HEK293 (cell line): ENCODE data around the gene LY6G5C.

Experiments
- CTCF ChIA-PET: fragments of 350-600 bp; formaldehyde crosslinking; extraction: SDS; loops from one replicate; lab custom pipeline; 2021; ENCODE audit warnings: antibody characterized with exemption; lab: Yijun Ruan, JAX
- POLR2A ChIA-PET: fragments of 300-600 bp; formaldehyde crosslinking; extraction: SDS; loops from one replicate; lab custom pipeline; 2020; ENCODE audit warnings: antibody characterized with exemption, inconsistent platforms; lab: Yijun Ruan, JAX
- H3K27ac ChIP-seq: fragments of 200-500 bp; sonication (Bioruptor generic); 2 replicates; pipeline ENCODE4 v1.5.1; 2014; ENCODE audit warnings: low read depth, low read length, control low read depth, inconsistent platforms; ENCODE audit errors: extremely low read depth
- H3K36me3 ChIP-seq, 2 experiments: fragments of 200-500 bp in 1 of 2; sonication (Bioruptor generic) in 1 of 2; 1 replicate in 1 of 2; 2 replicates in 1 of 2; pipeline ENCODE4 v1.5.1; 2014 to 2017; ENCODE audit warnings: inconsistent platforms in 2 of 2, low read length in 2 of 2; ENCODE audit not compliant: control insufficient read depth in 2 of 2, insufficient read depth in 1 of 2
- H3K4me1 ChIP-seq: fragments of 200-500 bp; sonication (Bioruptor generic); 2 replicates; pipeline ENCODE4 v1.5.1; 2014; ENCODE audit warnings: mild to moderate bottlenecking, low read length, inconsistent platforms; ENCODE audit not compliant: control insufficient read depth, insufficient read depth
- H3K4me3 ChIP-seq: 2 replicates; pipeline ENCODE4 v1.5.1; 2011; ENCODE audit warnings: low read depth, mild to moderate bottlenecking, control low read depth, low read length, moderate library complexity
- H3K9me3 ChIP-seq: fragments of 200-500 bp; sonication (Bioruptor generic); 2 replicates; pipeline ENCODE4 v1.5.1; 2014; ENCODE audit warnings: low read depth, low read length, inconsistent platforms; ENCODE audit not compliant: control insufficient read depth, insufficient read depth
- BCL11B ChIP-seq: fragments of 450-650 bp; formaldehyde crosslinking; IDR thresholded peaks from 2 replicates; pipeline ENCODE4 v1.5.1; 2016; ENCODE audit warnings: low read depth, missing biosample characterization, missing genetic modification characterization
- EGR2 ChIP-seq: fragments of 450-650 bp; formaldehyde crosslinking; IDR thresholded peaks from 2 replicates; pipeline ENCODE4 v1.5.1; 2016; ENCODE audit warnings: low read depth, missing biosample characterization, missing genetic modification characterization
- KLF1 ChIP-seq: fragments of 450-650 bp; formaldehyde crosslinking; IDR thresholded peaks from 2 replicates; pipeline ENCODE4 v1.5.1; 2016; ENCODE audit warnings: missing biosample characterization, missing genetic modification characterization
- PRDM6 ChIP-seq: fragments of 450-650 bp; formaldehyde crosslinking; IDR thresholded peaks from 2 replicates; pipeline ENCODE4 v1.5.1; 2017; ENCODE audit warnings: missing biosample characterization, missing genetic modification characterization
- YY1 ChIP-seq: fragments of 450-650 bp; formaldehyde crosslinking; IDR thresholded peaks from 2 replicates; pipeline ENCODE4 v1.5.1; 2018; ENCODE audit warnings: missing biosample characterization, missing genetic modification characterization
- ZBTB21 ChIP-seq: fragments of 450-650 bp; formaldehyde crosslinking; IDR thresholded peaks from 2 replicates; pipeline ENCODE4 v1.5.1; 2017; ENCODE audit warnings: missing biosample characterization, missing genetic modification characterization
- ZBTB8A ChIP-seq: fragments of 450-650 bp; formaldehyde crosslinking; IDR thresholded peaks from 2 replicates; pipeline ENCODE4 v1.5.1; 2016; ENCODE audit warnings: missing biosample characterization, missing genetic modification characterization
- ZNF155 ChIP-seq: fragments of 450-650 bp; formaldehyde crosslinking; IDR thresholded peaks from 2 replicates; pipeline ENCODE4 v1.5.1; 2016; ENCODE audit warnings: missing biosample characterization, missing genetic modification characterization
- ZNF19 ChIP-seq: fragments of 450-650 bp; formaldehyde crosslinking; IDR thresholded peaks from 2 replicates; pipeline ENCODE4; 2016; ENCODE audit warnings: missing biosample characterization, missing genetic modification characterization, low read depth
- ZNF2 ChIP-seq: fragments of 450-650 bp; formaldehyde crosslinking; IDR thresholded peaks from 2 replicates; pipeline ENCODE4 v1.5.1; 2016; ENCODE audit warnings: missing biosample characterization, missing genetic modification characterization
- ZNF211 ChIP-seq: fragments of 450-650 bp; formaldehyde crosslinking; IDR thresholded peaks from 2 replicates; pipeline ENCODE4 v1.5.1; 2016; ENCODE audit warnings: low read depth, missing biosample characterization, missing genetic modification characterization
- ZNF292 ChIP-seq: fragments of 450-650 bp; formaldehyde crosslinking; IDR thresholded peaks from 2 replicates; pipeline ENCODE4 v1.5.1; 2016; ENCODE audit warnings: low read depth, missing biosample characterization, missing genetic modification characterization, borderline replicate concordance
- ZNF302 ChIP-seq: fragments of 450-650 bp; formaldehyde crosslinking; IDR thresholded peaks from 2 replicates; pipeline ENCODE4 v1.5.1; 2016; ENCODE audit warnings: missing biosample characterization, missing genetic modification characterization, low read depth
- ZNF513 ChIP-seq: fragments of 450-650 bp; IDR thresholded peaks from 2 replicates; pipeline ENCODE4 v1.5.1; 2018; ENCODE audit warnings: missing biosample characterization, missing genetic modification characterization
- ZNF514 ChIP-seq: fragments of 450-650 bp; formaldehyde crosslinking; IDR thresholded peaks from 2 replicates; pipeline ENCODE4 v1.5.1; 2016; ENCODE audit warnings: missing biosample characterization, missing genetic modification characterization
- ZNF549 ChIP-seq: fragments of 450-650 bp; IDR thresholded peaks from 2 replicates; pipeline ENCODE4 v1.5.1; 2018; ENCODE audit warnings: missing biosample characterization, missing genetic modification characterization, mild to moderate bottlenecking, inconsistent platforms, moderate library complexity
- ZNF629 ChIP-seq: fragments of 450-650 bp; formaldehyde crosslinking; IDR thresholded peaks from 2 replicates; pipeline ENCODE4 v1.5.1; 2017; ENCODE audit warnings: missing biosample characterization, missing genetic modification characterization
- ZNF654 ChIP-seq: fragments of 450-650 bp; formaldehyde crosslinking; IDR thresholded peaks from 2 replicates; pipeline ENCODE4 v1.5.1; 2016; ENCODE audit warnings: low read depth, missing biosample characterization, missing genetic modification characterization
- ZNF658 ChIP-seq: fragments of 450-650 bp; formaldehyde crosslinking; IDR thresholded peaks from 2 replicates; pipeline ENCODE4; 2016; ENCODE audit warnings: missing biosample characterization, missing genetic modification characterization
- ZNF660 ChIP-seq: fragments of 450-650 bp; IDR thresholded peaks from 2 replicates; pipeline ENCODE4 v1.5.1; 2018; ENCODE audit warnings: missing biosample characterization, mild to moderate bottlenecking, missing genetic modification characterization
- ZNF792 ChIP-seq: fragments of 450-650 bp; formaldehyde crosslinking; IDR thresholded peaks from 2 replicates; pipeline ENCODE4 v1.5.1; 2016; ENCODE audit warnings: missing biosample characterization, missing genetic modification characterization
- ZXDB ChIP-seq: fragments of 450-650 bp; formaldehyde crosslinking; IDR thresholded peaks from 2 replicates; pipeline ENCODE4 v1.5.1; 2016; ENCODE audit warnings: missing biosample characterization, missing genetic modification characterization
- TF ChIP-seq, protein P1 (sequence below): fragments of 450-650 bp; IDR thresholded peaks from 2 replicates; pipeline ENCODE4 v1.5.1; 2018; ENCODE audit warnings: missing biosample characterization, mild to moderate bottlenecking, missing genetic modification characterization
- TF ChIP-seq, protein P2 (sequence below): fragments of 450-650 bp; formaldehyde crosslinking; IDR thresholded peaks from 2 replicates; pipeline ENCODE4 v1.5.1; 2016; ENCODE audit warnings: missing biosample characterization, missing genetic modification characterization
- TF ChIP-seq, protein P3 (sequence below): fragments of 450-650 bp; formaldehyde crosslinking; IDR thresholded peaks from 2 replicates; pipeline ENCODE4 v1.5.1; 2016; ENCODE audit warnings: missing biosample characterization, missing genetic modification characterization

Gene LY6G5C

GRCh38 chr6:31707701-31708100 is 26.8 kb upstream of the LY6G5C start:
- CTCF ChIA-PET = no interaction called here

GRCh38 chr6:31706599-31706998 is 25.7 kb upstream of the LY6G5C start, which contains the start of gene LY6G6F:
LY6G6F (plus strand) TSS chr6:31706866; CDS start chr6:31706907, 41 bp downstream.
- no peak within 1 kb of the TSS for H3K27ac ChIP-seq
- ChIA-PET CTCF (interaction anchor here (0.7 to 1.2 kb wide), 2 partner anchors 63 to 246 kb away, joined by 3 to 4 read pairs; no protein-coding TSS in a partner anchor), POLR2A (interaction anchor here (0.6 to 1.6 kb wide), 5 partner anchors 22 to 121 kb away, joined by 3 to 6 read pairs (median 5); partner anchors contain the start of genes CLIC1, DDAH2 and HSPA1B)
- no peaks in the 10 kb centered on the region for H3K9me3 ChIP-seq
- H3K4me1 ChIP-seq = no peaks in the 10 kb centered on the region
- no peaks in the 10 kb centered on the region for H3K36me3 ChIP-seq
- TF ChIP-seq ZNF302 (tag by site-specific recombination) (no peak), ZBTB8A (no peak), ZNF155 (tag by site-specific recombination) (no peak), ZNF792 (tag by site-specific recombination) (no peak), PRDM6 (tag by site-specific recombination) (no peak), KLF1 (tag by site-specific recombination) (no peak), BCL11B (tag by site-specific recombination) (no peak), ZNF211 (no peak), ZNF292 (tag by site-specific recombination) (no peak), ZNF549 (tag by site-specific recombination) (no peak), ZXDB (tag by site-specific recombination) (no peak), ZNF19 (tag by site-specific recombination) (no peak), ZNF658 (tag by site-specific recombination) (no peak), ZNF660 (no peak), ZNF629 (tag by site-specific recombination) (no peak), EGR2 (tag by site-specific recombination) (no peak), ZNF513 (tag by site-specific recombination) (no peak), ZNF654 (tag by site-specific recombination) (no peak), ZBTB21 (no peak)
- TF ChIP-seq, protein P1, sequence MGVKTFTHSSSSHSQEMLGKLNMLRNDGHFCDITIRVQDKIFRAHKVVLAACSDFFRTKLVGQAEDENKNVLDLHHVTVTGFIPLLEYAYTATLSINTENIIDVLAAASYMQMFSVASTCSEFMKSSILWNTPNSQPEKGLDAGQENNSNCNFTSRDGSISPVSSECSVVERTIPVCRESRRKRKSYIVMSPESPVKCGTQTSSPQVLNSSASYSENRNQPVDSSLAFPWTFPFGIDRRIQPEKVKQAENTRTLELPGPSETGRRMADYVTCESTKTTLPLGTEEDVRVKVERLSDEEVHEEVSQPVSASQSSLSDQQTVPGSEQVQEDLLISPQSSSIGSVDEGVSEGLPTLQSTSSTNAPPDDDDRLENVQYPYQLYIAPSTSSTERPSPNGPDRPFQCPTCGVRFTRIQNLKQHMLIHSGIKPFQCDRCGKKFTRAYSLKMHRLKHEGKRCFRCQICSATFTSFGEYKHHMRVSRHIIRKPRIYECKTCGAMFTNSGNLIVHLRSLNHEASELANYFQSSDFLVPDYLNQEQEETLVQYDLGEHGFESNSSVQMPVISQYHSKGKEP = no peak
- no peak within 1 kb of the TSS for H3K4me3 ChIP-seq

More at GRCh38 chr6:31707701-31708100, 26.8 kb upstream of the LY6G5C start:
- H3K4me3 ChIP-seq = no peak overlapping the region
- H3K9me3 ChIP-seq = no peaks in the 10 kb centered on the region
- H3K27ac ChIP-seq = no peak overlapping the region
- H3K36me3 ChIP-seq = no peaks in the 10 kb centered on the region
- H3K4me1 ChIP-seq = no peaks in the 10 kb centered on the region
- POLR2A ChIA-PET = interaction anchor here (1.6 kb wide), 1 partner anchor 28 kb away, joined by 3 read pairs; the partner anchor contains the start of gene CLIC1
- TF ChIP-seq ZNF514 (tag by site-specific recombination) (no peak), YY1 (no peak), ZNF2 (tag by site-specific recombination) (no peak)
- TF ChIP-seq, protein P2, sequence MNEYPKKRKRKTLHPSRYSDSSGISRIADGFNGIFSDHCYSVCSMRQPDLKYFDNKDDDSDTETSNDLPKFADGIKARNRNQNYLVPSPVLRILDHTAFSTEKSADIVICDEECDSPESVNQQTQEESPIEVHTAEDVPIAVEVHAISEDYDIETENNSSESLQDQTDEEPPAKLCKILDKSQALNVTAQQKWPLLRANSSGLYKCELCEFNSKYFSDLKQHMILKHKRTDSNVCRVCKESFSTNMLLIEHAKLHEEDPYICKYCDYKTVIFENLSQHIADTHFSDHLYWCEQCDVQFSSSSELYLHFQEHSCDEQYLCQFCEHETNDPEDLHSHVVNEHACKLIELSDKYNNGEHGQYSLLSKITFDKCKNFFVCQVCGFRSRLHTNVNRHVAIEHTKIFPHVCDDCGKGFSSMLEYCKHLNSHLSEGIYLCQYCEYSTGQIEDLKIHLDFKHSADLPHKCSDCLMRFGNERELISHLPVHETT (tag by site-specific recombination) = no peak
- TF ChIP-seq, protein P3, sequence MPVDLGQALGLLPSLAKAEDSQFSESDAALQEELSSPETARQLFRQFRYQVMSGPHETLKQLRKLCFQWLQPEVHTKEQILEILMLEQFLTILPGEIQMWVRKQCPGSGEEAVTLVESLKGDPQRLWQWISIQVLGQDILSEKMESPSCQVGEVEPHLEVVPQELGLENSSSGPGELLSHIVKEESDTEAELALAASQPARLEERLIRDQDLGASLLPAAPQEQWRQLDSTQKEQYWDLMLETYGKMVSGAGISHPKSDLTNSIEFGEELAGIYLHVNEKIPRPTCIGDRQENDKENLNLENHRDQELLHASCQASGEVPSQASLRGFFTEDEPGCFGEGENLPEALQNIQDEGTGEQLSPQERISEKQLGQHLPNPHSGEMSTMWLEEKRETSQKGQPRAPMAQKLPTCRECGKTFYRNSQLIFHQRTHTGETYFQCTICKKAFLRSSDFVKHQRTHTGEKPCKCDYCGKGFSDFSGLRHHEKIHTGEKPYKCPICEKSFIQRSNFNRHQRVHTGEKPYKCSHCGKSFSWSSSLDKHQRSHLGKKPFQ (tag by site-specific recombination) = no peak
